PC-9 (cell line): Measurements from ENCODE around the gene CD300C.

Source experiments
- CTCF ChIP-seq: fragments of 200-600 bp; sonication (generic); conservative IDR thresholded peaks from 2 replicates; pipeline ENCODE4 v1.6.1; 2017; ENCODE audit warnings: mixed run types, antibody characterized with exemption, mild to moderate bottlenecking, moderate library complexity
- EZH2 ChIP-seq: fragments of 200-600 bp; sonication (generic); IDR thresholded peaks from 2 replicates; pipeline ENCODE4 v1.8.0; 2017; ENCODE audit warnings: antibody characterized with exemption, low read depth

- TF ChIP-seq CTCF (no peak), EZH2 (no peak)
Observed at GRCh38 chr17:74584292-74585060, 38.6 kb upstream of the CD300C start.
